Measurements from ENCODE around the gene IQCE.

IQCE gene

DNA sequence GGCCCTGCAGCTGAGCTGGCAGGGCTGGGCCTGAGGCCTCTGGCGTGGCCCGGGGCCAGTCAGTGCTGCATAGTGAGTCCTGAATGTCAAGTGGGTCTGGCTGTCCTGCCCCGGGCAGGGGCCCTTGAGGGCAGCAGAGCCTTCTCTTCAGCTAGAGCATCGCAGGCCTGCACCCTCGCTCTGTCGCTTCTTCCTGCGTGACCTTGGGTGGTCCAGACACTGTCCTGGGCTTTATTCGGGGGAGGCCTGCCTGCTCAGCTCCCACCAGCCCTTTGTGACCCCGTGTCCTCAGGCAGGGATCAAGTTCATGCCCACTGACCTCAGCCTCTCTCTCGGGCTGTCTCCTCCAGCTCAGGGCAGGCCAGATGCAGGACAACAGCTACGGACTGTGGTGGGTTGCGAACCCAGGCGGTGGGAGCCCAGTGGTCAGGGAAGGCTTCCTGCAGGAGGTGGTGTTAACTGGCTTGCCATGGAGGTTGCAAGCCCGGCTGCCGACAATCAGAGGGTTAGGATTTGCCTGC, 76.4 kb downstream of the IQCE start:
- no peak for DNase-seq (ENCODE audit: low spot score)

DNA sequence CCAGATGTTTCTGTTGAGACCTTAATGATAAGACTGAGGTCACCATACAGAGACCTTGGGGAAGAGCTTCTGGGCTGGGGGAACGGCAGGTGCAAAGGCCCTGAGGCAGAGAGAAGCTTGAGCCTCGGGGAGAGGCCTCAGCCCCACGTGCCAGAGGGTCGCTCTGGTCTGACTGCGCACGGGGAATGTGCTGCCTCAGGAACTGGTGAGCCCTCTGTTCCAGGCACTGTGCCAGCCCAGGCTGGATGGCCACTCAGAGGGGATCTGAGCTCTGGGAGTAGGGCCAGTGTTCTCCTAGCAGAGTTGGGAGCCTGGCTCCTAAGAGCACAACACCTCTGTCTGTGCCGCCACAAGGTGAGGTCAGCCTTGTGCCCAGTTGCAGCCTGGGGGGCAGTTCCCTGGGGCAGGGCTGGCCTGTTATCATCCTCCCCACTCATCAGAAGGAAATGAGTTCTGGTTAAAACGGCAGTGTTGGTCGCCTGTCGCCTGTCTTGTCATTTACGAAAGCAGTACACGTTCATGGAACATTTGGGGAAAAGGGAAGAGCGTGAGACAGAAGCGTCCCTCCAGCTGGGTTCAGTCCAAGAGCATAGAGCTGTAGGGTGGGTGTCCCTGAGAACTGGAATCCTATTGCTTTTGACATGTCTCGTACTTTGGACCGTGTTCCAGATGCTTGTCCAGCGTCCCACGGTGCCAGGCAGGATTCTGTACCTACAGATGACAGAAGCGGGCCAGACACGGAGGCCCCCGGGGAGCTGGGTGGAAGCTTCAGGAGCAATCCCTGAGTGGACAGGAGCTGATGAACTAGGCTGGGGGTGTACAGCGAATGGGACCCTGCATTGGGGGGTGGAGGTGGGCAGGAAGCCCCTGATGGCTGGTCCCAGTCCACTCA, 77.3 kb downstream of the IQCE start:
- no peak for DNase-seq (ENCODE audit: low spot score)

DNA sequence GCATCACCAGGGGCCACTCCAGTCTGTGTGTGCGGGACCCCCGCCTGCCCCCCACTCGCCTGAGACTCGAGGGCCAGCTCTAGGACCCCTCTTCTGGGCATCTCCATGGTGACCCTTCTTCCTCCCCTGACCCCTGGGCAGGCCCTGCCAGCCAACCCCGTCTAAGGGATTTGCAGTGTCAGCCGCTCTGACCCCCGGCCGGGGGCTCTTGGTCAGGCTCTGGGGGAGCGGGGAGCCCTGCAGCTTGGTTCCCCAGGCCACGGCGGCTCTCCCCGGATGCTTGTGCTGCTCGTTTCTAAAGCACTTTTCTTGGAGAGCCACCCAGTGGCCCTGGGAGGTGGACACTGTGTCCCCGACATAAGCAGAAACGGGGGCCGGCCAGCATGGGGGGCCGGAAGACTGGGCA, 78.3 kb downstream of the IQCE start:
- DNase-seq (ENCODE audit: low spot score): no peak

DNA sequence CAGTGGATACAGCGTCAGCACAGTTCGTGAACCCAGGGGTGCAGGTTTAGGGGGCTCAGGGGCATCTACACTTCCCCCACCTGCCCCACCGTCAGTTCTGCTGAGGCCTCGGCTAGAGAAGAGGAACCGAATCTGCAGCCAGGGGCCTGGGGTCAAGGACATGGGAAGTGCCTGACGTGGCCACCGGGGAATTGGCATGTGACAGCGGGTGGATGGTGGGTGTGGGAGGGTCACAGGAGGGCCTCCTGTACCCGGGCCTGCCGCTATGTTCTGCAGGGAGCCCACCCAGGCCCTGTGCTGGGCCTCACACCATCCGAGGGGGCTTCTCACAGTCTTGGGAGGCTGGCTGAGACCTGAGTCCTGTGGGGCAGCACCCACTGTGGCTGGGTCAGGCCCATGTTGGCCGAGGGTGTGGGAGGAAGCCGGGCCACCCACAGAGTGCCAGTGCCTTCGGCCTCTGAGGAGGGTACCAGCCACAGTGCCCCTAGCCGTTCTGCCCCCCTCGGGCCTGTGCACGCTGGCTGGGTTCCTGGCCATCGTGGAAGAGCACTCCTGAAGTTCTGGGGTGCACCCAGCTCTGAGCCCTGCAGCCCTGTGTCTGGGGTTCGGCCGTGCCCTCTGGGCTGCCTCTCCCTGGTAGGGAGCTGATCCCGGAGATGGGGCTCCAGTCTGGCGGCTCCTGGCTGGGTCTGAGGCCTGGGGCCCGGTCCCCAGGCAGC, 78.9 kb downstream of the IQCE start:
- no peak for DNase-seq (ENCODE audit: low spot score)

DNA sequence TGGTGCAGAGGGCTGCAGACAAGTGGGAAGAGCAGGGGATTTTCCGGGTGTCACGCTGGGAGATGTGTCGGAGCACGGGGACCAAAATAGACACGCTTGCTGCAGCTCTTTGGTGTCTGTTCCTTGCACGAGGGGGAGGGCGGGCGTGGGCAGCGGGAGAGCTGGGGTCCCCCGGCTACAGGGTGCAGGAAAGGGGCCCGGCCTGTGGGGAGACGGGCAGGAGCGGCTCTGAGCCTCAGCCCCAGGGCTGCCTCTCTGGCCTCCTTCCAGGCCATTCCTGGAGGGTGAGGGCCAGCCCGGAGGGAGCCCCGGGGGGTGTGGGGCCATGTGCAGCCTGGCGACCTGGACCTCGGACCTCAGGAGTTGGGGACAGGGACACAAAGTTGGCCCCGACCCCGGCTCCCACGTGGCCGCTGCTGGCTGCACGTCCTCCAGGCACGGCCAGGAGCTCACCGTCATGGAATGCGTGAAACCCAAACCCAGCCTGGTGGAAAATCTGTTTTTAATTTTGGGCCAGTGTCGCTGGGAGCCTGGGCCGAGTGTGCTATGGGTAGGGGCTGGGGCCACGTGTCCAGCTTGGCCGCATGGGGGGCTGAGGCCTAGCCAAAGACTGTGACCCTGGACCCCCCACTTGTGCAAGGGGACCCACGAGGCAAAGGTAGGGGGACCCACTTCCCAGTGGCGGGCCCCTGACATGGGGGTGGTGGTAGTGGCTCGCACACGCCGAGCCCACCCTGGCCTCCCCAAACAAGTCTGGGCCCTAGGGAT, 79.6 kb downstream of the IQCE start:
- DNase-seq (ENCODE audit: low spot score): peak; percentile 81

DNA sequence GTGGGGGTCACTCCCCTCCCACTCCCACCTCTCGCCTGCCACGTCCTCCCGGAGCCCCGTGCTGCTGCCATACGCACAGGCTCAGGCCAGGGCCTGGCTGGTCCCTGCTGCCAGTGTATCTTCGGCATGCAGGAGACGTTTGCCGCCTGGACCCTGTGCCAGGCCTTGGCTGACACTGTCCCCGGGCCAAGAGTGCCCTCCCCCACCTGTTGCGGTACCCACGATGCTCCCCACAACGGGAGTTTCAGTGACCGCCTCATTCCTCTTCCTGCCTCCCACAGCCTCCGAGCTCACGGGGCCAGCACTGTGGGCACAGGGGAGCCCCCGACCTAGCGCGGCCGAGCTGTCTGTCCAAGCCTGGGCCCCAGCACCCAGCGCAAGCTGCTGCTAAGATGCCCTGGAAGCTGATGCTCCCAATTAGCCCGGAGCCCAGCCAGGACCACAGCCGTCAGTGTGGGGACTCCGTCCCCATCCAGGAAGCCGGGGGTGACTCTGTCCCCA, 80.5 kb downstream of the IQCE start:
- DNase-seq (ENCODE audit: low spot score): no peak

DNA sequence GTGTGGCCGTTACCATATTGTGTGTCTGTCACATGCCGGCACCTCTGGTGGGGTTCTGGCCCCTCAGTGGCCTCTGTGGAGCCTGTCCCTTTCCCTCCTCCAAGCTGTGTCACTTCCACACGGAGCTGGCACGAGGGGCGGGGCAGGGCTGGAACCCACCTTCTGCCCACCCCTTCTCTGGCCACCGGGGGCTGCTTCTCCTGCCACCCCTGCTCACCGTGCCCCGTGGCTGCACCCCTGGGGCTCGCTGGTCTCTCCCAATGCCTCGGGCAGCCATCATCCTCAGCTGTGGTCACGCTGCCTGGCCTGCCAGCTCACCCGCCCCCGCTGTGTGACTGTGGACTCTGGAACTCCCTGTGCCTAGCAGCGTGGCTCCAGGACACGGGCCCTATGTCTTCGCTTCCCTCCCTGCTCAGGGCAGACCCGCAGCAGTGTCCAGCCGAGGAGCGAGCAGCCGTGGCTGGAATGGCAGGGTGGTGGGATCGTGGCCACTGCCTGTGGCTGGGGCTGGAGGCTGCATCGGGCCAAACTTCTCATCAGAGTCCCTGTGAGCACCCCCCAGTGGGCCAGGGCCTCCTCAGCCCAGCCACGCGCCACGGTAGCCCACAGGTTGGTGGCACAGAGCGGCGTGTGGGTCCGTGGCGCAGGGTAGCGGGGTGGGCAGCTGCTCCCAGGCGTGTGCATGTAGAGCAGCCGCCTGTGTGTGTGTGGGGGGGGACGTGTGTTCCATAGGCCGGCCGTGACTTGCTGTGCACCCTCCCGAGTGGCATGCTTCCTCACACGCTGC, 81.1 kb downstream of the IQCE start:
- DNase-seq (ENCODE audit: low spot score): no peak

DNA sequence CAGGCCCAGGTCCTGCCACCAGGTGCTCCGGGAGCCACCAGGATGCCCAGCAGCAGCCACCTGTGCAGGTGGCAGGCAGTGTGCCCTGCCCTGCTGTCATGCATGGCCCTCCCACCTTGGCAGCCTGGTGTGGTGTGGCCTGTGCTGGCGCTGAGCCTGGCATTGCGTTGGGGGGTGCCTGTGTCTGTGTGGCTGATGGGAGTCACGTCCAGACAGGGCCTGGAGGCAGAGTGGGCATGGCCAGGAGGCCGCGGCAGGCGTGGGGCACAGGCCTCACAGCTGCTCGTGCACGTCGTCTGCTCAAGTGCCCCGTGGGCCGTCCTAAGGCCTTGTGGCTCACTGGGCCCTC, 81.7 kb downstream of the IQCE start:
- no peak for DNase-seq (ENCODE audit: low spot score)

DNA sequence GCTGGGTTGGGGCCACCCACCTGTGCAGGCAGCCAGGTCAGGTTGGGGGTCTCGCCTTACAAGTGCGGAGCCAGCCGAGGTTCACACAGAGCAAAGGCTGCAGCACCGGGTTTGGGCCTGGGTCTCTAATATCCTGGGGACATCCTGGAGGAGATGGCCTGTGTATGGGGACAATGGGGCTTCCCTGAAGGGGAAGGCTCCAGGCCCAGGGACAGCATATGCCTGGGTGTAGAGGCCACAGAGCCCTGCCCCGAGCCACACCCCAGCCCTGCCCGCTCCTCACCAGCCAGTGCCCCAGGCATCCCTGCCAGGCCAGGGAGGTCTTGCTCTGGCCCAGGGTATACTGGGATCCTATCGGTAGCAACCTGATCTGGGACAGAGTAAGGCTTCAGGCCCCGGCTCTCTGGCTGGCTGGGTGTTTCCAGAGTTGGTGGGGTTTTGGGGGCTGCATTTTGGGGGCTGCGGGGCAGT, 82.1 kb downstream of the IQCE start:
- no peak for DNase-seq (ENCODE audit: low spot score)

DNA sequence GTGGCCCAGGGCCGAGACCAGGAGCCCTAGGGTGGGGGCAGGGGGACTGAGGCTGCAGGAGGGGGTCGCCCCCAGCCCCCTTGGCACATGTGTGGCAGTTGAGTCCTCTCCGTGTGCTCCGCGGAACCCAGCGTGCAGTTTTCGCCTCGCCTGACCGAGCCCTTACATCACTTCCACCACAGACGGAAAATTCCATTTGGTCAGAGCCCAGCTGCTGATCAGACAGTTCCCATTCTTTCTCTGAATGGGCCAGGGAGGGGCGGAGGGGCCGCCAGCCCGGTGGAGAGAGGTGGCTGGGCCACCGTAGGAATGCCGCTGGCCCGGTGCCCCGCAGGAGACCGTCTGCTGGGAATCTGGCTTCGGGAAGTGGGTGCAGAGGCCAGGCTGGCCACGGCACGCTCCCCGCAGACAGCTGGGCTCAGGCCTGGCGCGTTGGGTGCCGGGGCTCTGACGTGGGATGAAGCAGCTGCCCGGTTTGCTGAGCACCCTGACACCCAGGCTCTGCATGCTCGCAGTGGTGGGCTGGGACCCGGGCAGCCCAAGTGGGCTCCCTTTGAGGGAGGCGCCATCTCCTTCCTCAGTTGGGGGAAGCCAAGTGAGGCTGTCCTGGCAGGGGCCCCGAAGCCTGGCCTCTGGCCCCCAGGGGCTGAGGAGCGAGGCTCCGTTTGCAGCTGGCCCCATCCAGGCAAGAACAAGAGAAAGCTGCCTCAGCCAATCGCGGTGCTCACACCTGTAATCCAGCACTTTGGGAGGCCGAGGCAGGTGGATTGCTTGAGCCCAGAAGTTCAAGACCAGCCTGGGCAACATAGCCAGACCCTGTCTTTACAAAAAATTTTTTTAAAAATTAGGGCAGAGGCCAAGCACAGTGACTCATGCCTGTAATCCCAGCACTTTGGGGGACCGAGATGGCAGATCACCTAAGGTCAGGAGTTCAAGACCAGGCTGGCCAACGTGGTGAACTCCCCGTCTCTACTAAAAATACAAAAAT, 82.9 kb downstream of the IQCE start:
- DNase-seq (ENCODE audit: low spot score): peak; percentile 96

DNA sequence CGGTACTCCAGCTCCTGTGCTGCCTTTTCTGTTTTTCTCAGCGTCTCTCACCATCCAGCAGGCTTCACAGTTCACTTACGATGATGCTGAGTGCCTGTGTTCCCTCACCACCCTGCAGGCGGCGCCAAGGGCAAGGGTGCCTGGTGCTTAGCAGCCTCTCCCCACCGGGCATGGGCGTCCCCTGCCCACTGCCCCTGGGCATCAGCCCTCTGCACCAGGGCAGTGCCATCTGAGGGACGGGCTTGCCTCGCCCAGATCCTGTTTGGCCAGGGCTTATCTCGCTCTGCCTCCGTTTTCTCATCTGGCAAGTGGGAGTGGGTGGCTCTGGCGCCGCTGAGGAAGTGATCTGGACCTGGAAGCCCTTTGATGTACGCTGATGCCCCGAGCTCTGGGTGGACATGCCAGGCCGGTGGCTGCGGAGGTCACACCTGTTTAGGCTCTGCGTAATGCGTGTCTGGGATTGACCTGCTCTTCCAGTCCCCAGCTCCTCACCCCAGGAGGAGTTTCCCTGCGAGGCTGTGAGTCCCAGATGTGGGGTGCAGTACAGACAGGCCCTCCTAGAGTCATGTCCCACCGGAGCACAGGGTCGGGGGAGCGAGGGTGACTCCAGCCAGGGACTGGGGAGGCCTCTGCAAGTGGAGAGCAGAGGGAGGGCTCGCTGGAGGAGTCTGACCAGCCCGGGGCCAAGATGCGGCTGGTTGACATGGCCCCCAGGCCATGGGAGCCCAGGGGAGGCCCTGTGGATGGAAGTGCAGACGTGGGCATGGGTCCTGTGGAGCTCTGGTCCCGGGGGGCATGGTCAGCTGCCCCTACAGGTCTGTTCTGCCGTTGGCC, 84.8 kb downstream of the IQCE start:
- no peak for DNase-seq (ENCODE audit: low spot score)

DNA sequence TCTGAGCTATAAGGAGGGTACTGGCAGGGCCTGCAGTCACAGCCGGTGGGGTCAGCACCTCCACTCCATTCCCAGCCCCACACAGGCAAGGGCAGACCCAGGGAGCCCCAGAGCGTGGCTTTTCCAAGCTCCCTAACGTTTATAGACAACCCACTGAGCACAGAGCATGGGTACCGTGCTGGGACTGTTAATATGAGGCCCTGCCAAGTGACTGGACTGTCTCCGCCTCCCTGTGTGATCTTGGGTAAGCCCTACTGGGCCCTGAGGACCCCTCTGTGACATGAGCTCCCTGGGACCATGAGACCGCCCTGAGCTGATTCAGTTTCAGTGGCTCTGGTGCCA, 85.4 kb downstream of the IQCE start:
- no peak for DNase-seq (ENCODE audit: low spot score)

DNA sequence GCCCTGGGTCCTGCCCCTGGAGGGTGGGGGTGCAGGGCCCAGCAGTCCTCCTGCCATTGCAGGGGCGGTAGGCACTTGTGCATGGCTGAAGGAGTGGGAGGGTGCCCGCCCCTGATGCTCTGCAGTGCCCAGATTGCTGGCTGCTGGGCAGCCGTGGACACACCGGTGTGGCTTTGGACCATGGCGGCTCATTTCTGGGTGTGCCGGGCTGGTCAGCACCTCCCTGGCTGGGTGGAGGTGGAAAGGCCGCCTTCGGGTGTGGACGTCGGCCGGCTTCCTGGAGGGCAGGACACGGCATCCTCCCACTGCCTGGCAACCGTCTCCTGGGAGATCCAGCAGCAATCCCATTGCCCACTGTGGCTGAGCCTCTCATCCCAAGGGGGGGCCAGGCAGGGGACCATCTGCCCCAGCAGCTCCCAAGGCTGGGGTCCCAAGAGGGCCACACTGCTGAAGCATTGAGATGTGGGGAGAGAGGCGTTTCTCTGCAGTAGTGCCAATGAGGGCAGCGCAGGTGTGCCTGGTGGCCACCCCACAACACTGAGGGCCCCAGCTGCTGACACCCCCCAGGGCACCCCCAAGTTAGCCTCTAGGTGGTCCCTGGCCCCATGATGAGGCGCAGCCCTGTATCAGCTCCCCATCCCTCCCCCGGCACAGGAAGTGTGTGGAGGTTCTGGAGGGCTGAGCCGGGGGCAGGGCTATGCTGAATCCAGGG, 85.9 kb downstream of the IQCE start:
- DNase-seq (ENCODE audit: low spot score): no peak

DNA sequence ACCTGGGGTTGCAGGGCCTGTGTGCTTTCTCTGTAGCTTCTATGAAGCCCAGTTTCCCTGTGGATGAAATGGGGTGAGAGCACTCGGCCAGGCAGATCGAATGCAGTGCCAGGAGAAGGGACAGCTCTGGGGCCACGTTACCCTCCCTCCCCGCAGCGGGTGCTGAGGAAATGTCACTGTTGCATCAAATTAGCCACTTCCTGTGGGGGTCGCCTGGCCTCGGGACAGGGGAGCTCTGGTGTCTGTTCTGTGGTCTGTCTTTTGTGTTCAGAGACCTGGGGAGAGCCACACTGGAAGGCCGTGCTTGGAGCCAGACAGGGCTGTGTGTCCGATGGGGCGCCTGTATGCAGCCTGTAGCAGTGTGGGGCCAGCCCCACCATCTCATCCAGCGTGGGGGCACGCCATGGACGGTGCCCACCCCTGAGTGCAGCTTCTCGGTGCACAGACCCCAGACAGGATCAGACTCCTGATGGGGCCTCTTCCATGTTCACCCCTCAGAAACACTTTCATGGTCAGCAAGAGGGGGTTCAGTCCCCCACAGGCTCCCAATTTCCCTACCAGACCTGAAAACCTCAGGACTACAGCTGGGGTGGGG, 86.6 kb downstream of the IQCE start:
- DNase-seq (ENCODE audit: low spot score): peak; percentile 31

DNA sequence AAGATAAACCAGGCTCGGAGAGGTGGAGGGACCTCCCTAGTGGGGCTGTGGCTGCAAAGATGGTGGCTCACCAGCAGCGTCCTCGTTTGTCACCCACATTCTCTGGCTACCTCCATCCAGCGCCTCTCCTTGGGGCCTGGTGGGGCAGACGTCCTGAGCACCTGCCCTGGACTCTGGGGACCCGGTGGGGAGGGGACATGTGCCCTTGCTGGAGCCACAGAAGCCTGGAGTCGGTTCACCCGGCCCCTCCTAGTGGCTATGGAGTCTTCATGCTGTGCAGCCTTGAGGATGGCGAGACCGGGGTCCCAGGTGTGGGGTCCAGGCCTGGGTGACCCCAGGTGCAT, 87.5 kb downstream of the IQCE start:
- no peak for DNase-seq (ENCODE audit: low spot score)

DNA sequence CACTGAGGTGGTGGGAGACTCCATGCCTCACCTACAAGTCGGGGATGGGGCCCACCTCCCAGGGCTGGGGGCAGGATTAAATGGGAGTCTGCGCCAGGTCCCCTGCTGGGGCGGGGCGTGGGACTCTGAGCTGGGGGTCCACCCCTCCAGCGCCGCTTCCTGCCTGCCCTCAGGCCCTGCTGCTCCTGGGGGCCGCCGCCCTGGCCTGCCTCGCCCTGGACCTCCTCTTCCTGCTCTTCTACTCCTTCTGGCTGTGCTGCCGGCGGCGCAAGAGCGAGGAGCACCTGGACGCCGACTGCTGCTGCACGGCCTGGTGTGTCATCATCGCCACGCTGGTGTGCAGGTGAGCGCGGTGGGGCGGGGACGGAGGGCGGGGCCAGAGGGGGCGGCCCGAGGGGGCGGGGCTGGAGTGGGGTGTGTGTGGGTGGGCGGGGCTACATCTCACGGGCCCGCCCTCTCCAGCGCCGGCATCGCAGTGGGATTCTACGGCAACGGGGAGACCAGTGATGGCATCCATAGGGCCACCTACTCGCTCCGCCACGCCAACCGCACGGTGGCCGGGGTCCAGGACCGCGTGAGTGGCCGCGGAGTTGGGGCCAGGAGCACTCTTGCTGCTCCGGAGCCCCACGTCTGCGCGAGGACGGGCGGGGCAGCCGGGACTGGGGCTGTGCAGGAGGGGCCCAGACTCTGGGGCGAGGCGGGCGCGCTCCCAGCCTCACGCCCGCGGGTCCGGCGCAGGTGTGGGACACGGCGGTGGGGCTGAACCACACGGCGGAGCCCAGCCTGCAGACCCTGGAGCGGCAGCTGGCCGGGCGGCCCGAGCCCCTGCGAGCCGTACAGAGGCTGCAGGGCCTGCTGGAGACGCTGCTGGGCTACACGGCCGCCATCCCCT, 88.1 kb downstream of the IQCE start:
- no peak for DNase-seq (ENCODE audit: low spot score)

DNA sequence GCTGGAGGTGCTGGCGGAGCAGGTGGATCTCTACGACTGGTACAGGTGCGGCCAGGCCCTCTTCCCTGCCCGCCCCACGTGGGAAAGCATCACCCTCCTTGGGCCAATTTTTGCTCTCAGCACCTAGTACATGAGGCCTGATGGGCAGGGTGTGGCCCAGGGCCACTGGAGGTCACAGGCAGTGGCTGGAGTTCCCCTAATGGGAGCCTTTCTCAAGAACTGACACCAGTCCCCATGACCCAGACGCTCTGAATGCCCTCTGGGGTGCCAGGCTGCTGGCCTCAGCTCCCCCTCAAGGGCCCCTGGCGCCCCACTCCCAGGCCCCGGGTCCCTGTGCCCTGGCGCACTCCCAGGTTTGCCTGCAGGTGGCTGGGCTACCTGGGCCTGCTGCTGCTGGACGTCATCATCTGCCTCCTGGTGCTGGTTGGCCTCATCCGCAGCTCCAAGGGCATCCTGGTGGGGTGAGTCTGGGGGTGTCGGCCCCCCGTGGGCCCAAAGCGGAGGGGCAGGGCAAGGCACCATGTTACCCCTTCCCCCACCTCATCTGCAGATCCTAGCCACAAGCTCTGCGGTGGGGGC, 88.9 kb downstream of the IQCE start:
- DNase-seq (ENCODE audit: low spot score): no peak
